Brain microvascular endothelial cell (primary cell): ENCODE data around the gene TBC1D7.

ENCODE experiments used
- DNase-seq: peaks from one replicate; pipeline ENCODE4 v3.0.0-alpha.2; 2020
- H3K27ac ChIP-seq: fragments of 250-450 bp; sonication (Bioruptor Pico); 2 replicates; pipeline ENCODE4 v1.5.1; 2020; ENCODE audit warnings: mild to moderate bottlenecking, moderate library complexity
- H3K27me3 ChIP-seq: fragments of 250-450 bp; sonication (Bioruptor Pico); replicated peaks from 2 replicates; pipeline ENCODE4 v1.5.1; 2020; ENCODE audit warnings: mild to moderate bottlenecking
- H3K36me3 ChIP-seq: fragments of 250-450 bp; sonication (Bioruptor Pico); replicated peaks from 2 replicates; pipeline ENCODE4 v1.5.1; 2020; ENCODE audit warnings: mild to moderate bottlenecking
- H3K4me3 ChIP-seq: 2 replicates; pipeline ENCODE4 v1.5.1; 2011; ENCODE audit warnings: low read depth, mild to moderate bottlenecking, control low read depth, low read length, moderate library complexity
- CTCF ChIP-seq: IDR thresholded peaks from 2 replicates; pipeline ENCODE4 v1.5.1; 2011; ENCODE audit warnings: low read depth, mild to moderate bottlenecking, moderate library complexity, low read length, control low read depth, inconsistent platforms; ENCODE audit errors: missing control alignments
- in situ Hi-C: cut with HindIII; loops from 2 replicates; pipeline ENCODE4 v1.10.0; 2017; ENCODE audit warnings: low sequenced_read_pairs, low pct_ligation_motif_present

The TBC1D7 gene

DNA sequence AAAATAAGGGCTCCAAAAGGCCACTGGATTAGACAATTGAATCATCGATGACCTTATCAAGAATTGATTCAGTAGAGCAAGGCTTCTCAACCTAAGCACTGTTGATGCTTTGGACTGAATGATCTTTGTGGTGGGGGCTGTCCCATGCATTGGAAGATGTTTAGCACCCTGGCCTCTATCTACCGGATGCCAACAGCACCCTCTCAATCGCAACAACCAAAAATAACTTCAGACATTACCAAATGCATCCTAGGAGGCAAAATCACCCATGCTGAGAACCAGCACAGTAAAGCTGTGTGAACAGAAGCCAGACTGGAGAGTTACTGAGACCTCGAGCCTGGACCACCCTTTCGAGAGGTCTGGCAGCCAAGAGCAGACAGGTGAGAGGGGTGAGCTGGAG lies 67.5 kb downstream of the TBC1D7 start:
- H3K27ac ChIP-seq: no peak overlapping the region
- no peak for TF ChIP-seq CTCF
- in situ Hi-C loops: no loop called here
- no peak for DNase-seq
- H3K27me3 ChIP-seq: no peaks in the 10 kb centered on the region
- no peaks in the 10 kb centered on the region for H3K36me3 ChIP-seq
- H3K4me3 ChIP-seq: no peak overlapping the region

DNA sequence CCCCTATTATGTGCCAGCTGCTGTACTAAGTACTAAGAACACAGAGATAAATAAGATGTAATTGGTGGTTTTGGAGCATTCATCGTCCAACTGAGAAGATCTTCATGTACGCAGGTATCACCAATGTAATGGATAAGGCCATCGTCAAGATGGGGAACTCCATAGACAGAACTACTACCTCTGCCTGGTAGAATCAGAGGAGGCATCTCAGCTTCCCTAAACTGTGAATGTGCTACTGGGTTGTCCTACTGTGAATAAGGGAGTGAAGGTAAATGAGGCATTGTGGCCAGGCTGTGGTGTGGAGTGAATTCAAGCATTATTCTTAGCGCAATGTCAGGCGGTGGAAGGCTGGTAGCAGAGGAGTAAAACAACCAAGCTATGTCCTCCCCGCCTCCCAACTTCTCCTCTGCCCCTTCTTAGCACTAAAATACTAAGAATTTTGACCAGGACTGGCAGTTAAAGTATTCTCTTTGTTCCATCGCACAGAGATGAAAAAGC lies 68.2 kb downstream of the TBC1D7 start:
- Histone ChIP-seq H3K27ac (no peak overlapping the region), H3K36me3 (no peaks in the 10 kb centered on the region), H3K27me3 (no peaks in the 10 kb centered on the region), H3K4me3 (no peak overlapping the region)
- in situ Hi-C loops: no loop called here
- DNase-seq: no peak
- TF ChIP-seq CTCF: no peak

- H3K4me3 ChIP-seq: no peak overlapping the region
- no peak overlapping the region for H3K27ac ChIP-seq
- in situ Hi-C loops: no loop called here
- H3K27me3 ChIP-seq: no peaks in the 10 kb centered on the region
- DNase-seq: no peak
- TF ChIP-seq CTCF: no peak
- no peaks in the 10 kb centered on the region for H3K36me3 ChIP-seq
Observed at GRCh38 chr6:13259393-13259792, 68.9 kb downstream of the TBC1D7 start.

- no peak overlapping the region for H3K4me3 ChIP-seq
- no peak for DNase-seq
Observed at GRCh38 chr6:13256266-13257001, 71.9 kb downstream of the TBC1D7 start.

More at GRCh38 chr6:13256266-13257001, 71.9 kb downstream of the TBC1D7 start:
- H3K27ac ChIP-seq: no peak overlapping the region
- in situ Hi-C loops: no loop called here
- no peak for TF ChIP-seq CTCF
- no peaks in the 10 kb centered on the region for H3K27me3 ChIP-seq
- no peaks in the 10 kb centered on the region for H3K36me3 ChIP-seq
